ENCODE data around the gene VAV2.

Gene VAV2, protein sequence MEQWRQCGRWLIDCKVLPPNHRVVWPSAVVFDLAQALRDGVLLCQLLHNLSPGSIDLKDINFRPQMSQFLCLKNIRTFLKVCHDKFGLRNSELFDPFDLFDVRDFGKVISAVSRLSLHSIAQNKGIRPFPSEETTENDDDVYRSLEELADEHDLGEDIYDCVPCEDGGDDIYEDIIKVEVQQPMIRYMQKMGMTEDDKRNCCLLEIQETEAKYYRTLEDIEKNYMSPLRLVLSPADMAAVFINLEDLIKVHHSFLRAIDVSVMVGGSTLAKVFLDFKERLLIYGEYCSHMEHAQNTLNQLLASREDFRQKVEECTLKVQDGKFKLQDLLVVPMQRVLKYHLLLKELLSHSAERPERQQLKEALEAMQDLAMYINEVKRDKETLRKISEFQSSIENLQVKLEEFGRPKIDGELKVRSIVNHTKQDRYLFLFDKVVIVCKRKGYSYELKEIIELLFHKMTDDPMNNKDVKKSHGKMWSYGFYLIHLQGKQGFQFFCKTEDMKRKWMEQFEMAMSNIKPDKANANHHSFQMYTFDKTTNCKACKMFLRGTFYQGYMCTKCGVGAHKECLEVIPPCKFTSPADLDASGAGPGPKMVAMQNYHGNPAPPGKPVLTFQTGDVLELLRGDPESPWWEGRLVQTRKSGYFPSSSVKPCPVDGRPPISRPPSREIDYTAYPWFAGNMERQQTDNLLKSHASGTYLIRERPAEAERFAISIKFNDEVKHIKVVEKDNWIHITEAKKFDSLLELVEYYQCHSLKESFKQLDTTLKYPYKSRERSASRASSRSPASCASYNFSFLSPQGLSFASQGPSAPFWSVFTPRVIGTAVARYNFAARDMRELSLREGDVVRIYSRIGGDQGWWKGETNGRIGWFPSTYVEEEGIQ

DNA sequence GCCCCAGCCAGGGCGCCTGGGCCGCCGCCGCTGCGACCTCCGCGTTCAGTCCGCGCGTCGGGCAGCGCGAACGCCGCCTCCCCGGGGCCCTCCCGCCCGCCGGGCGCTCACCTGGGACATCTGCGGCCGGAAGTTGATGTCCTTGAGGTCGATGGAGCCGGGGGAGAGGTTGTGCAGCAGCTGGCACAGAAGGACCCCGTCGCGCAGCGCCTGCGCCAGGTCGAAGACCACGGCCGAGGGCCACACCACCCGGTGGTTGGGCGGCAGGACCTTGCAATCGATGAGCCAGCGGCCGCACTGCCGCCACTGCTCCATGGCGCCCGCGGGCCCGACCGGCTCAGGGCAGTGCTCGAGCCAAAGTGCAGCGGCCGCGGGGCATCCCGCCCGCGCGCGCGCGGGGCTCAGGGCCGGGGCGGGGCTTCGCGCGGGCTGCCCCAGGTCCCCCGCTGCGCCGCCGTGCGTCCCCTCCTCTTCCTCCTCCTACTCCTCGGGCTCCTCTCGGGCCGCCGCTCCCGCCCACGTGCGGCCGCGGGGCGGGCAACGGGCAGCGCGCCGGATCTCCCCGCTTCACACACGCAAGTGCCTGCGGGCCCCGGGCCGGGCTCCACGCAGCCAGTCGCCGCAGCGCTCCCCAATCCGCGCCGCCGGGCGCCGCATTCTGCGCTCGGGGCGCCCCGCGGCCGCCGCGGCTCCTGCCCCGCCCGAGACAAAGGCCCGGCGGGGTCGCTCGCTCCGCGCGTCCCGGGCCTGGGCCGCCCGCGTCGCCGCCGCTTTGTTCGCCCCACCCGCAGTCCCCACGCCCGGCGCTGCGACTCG lies at the start of gene VAV2:
VAV2 (minus strand) TSS at position 361 of the 816 bp plus-strand sequence; CDS start at position 315, 46 bp downstream.
- TF ChIP-seq, protein P1, sequence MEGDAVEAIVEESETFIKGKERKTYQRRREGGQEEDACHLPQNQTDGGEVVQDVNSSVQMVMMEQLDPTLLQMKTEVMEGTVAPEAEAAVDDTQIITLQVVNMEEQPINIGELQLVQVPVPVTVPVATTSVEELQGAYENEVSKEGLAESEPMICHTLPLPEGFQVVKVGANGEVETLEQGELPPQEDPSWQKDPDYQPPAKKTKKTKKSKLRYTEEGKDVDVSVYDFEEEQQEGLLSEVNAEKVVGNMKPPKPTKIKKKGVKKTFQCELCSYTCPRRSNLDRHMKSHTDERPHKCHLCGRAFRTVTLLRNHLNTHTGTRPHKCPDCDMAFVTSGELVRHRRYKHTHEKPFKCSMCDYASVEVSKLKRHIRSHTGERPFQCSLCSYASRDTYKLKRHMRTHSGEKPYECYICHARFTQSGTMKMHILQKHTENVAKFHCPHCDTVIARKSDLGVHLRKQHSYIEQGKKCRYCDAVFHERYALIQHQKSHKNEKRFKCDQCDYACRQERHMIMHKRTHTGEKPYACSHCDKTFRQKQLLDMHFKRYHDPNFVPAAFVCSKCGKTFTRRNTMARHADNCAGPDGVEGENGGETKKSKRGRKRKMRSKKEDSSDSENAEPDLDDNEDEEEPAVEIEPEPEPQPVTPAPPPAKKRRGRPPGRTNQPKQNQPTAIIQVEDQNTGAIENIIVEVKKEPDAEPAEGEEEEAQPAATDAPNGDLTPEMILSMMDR (IDR thresholded peaks at IDR 0.05): no peak

DNA sequence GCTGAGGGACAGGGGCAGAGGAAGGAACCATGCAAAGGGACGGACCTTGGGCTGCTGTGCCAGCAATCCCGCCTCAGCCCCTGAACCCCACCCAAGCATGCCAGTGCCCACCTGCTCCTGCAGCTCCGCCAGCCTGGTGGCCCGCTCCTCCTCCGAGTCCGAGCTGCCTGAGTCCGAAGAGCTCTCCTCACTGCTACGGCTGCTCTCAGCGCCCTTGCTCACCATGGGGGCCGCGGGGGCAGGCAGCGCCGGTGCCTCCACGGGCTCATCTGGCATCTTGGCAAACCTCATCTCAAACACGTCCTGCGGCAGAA lies 49.5 kb upstream of the VAV2 start:
- TF ChIP-seq, protein P1 (IDR thresholded peaks at IDR 0.05): no peak

DNA sequence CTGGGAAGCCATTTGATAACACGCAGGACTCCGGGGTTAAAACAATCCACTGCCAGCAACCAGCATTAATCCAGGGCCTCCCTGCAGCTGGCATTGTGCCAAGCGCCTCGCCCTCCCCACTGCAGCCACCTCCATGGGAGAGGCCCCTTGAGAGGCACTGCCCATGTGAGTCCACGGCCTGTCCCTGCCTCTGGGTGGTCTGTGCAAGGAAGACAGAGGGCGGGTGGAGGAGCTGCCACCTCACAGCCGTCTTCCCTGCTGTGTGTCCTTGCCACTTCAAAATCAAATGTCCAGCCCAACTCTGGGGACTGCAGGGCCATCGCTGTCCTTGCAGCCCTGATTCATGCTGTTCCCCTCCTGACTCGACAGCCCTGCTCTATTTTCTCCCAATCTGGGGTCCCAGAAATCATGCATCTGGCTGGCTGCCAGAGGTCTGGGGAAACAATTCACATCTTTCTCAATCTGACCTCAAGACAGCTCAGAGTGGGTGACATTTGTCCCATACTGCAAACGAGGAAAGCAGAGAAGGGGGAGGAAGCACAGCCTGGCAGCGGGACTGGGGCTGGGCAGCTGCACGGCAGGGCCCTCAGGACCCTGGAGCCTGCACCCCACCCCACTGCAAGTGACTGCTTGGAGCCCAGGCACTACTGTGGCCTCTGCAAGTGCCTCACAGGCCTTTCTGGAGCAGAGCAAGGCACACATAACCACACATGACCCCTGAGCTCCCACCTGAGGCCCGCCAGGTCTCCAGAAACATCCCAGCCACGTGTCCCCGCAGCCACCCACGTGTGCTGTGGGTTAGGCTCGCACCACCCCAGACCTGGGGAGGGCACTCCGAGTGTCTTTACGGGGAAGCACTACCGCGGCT lies 48.9 kb upstream of the VAV2 start:
- TF ChIP-seq, protein P1 (IDR thresholded peaks at IDR 0.05): no peak

DNA sequence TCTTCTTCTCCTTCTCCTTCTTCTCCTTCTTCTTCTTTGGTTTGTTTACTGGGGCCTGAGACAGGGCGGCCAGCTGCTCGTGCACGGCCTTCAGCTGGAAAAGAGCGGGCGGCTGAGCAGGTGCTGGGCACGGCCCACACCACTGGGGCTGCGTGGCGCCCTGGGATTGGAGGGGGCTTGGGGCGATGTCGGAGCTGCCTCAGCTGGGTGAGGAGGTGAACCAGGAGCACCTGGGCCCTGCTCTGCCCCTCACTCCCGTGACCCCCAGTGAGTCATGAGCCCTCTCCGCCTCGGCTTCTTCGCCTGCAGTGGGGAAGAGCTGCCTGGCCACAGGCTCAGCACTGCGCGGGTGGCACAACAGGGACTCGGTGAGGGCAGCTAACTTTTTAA lies 48.0 kb upstream of the VAV2 start:
- TF ChIP-seq, protein P1 (IDR thresholded peaks at IDR 0.05): no peak

DNA sequence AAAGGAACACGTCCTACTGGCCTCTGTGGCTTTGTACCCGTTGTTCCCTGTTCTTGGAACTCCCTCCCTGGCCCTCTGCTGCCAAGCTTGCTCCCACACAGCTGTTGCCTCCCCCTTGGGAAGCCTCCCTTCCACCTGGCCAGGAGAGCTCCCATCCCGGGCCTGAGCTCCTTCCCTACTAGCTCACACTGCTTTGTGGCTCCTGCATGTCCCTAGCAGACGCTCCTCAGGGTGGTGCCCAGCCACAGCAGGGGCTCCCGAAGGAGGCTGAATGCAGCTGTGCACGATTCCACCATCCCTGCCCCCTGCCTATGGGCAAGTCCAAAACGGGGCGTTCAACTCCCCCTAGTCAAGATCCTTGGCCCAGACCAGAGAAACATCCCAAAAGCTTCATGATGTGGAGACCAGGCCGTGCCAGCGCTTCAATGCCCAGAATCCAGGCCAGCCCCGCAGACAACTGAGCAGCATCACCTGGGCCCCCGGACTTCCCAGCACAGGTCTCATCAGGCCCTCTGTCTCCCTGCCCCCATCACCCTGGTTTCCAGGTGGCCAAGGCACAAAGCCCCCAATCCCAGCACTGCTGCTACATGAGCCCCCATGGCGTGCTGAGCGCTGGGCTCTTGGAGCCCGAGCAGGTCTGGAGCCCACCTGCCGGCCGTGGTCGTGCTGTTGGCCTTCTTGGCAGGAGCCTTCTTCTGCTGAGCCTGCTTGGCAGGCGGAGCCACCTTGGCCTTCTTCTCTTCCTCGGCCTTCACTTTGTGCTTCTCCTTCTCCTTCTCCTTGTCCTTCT lies 47.5 kb upstream of the VAV2 start:
- TF ChIP-seq, protein P1 (IDR thresholded peaks at IDR 0.05): no peak

DNA sequence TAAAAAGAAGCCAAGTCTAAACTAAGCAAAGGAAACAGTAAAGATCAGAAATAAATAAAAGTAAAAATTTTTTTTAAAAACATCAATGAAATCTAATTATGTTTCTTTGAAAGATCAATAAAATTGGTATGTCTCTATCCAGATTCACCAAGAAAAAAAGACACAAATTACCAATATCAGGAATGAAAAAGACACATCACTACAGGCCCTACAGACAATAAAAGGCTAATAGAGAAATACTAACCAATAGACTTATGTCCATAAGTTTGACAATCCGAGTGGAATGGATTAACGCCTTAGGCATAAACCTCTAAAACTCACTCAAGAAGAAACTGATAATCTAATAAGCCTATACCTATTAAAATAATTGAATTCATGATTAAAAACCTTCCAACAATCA lies 45.5 kb upstream of the VAV2 start:
- TF ChIP-seq, protein P1 (IDR thresholded peaks at IDR 0.05): no peak
